Heart left ventricle (tissue), 13 donors: Measurements from ENCODE around the gene FADS2.

Experiments
- POLR2A ChIP-seq, 2 donors: fragments of 450-650 bp; IDR thresholded peaks; one replicate each; pipeline ENCODE4 v1.6.1; 2017; ENCODE audit warnings: antibody characterized with exemption in 2 of 2, mild to moderate bottlenecking in 2 of 2, moderate library complexity in 2 of 2
- TF ChIP-seq, protein P1 (sequence below), 12 donors: fragments of 200-600 bp; sonication (generic) in 4 of 12; IDR thresholded peaks; one replicate each; pipeline versions ENCODE4 v1.5.0 to v1.8.0; 2018 to 2022; ENCODE audit warnings: antibody characterized with exemption in 12 of 12, mild to moderate bottlenecking in 5 of 12
- donor health status: ischemic (EF 13 %, LVEDD 7.1; RV severe dilation, severe dysfunction).
- donor health status: DM: no; HTN: yes; CAD: no.
- donor health status: DM: no; HTN: no; CAD: no.
- donor health status: ischemic (EF 25% LVEDD 6.9; RV normal size, moderate dysfunction).
- donor health status: ischemic (EF 25% LVEDD 5.7; RV mildly dilated, moderate dysfunction).
- donor health status: ischemic (EF 35%, LVEDD 5.7; RV mildly dilated, moderate dysfunction).
- donor health status: nonischemic (EF 11% LVEDD 7.7; RV severe dilation, severe dysfunction).
- donor health status: DM: yes; HTN: yes; CAD: no.
- donor health status: PGD.
- donor health status: ischemic (EF 29% LVEDD 5.4; RV normal size, mild dysfunction).
- donor health status: nonischemic (EF 23%, LVEDD 6.1; RV moderate dilation, normal function).

DNA sequence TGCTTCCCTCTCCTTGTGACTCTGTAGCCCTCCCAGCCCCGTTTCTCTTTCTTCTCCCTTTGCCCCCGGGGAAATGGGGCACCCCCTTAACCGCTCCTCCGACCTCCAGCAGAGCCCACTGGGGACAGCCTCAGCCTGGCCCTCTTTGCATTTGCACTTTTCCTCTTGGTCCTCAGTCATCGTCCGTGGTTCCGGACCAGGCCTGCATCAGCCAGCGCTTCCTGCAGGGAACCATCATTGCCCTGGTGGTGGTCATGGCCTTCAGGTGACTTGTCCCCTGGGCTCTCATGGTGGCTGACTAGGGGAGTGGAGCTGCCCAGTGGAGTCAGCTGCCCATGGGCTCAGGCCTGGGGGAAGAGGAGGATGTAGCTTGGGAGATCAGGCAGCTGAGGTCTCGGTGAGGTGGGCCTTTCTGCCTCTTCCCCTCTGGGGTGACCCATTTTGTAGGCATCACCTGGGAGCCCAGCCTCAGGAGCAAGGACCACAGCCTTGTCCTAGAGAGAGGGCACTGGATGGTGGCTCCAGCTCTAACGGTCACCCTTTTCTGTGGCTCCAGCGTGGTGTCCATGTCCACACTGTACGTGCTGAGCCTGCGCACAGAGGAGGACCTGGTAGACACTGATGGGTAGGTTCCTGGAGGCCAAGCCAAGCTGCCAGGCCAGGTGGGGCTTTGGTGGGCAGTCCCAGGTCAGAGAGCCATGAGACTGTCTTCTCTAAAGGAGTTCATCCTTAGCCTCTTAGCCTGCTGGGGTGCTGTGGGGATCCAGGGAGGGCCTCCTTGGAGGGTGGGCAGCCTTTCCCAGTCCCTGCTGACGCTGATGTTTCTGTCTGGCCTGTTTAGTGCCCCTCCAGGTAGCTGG is 48.2 kb upstream of the FADS2 start:
- TF ChIP-seq, protein P1, sequence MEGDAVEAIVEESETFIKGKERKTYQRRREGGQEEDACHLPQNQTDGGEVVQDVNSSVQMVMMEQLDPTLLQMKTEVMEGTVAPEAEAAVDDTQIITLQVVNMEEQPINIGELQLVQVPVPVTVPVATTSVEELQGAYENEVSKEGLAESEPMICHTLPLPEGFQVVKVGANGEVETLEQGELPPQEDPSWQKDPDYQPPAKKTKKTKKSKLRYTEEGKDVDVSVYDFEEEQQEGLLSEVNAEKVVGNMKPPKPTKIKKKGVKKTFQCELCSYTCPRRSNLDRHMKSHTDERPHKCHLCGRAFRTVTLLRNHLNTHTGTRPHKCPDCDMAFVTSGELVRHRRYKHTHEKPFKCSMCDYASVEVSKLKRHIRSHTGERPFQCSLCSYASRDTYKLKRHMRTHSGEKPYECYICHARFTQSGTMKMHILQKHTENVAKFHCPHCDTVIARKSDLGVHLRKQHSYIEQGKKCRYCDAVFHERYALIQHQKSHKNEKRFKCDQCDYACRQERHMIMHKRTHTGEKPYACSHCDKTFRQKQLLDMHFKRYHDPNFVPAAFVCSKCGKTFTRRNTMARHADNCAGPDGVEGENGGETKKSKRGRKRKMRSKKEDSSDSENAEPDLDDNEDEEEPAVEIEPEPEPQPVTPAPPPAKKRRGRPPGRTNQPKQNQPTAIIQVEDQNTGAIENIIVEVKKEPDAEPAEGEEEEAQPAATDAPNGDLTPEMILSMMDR (IDR thresholded peaks at IDR 0.05) = no peak
- TF ChIP-seq POLR2A (IDR thresholded peaks at IDR 0.05) = no peak
